Fibroblast of lung (primary cell): ENCODE data around the gene BEND2.

Experiments
- EZH2 ChIP-seq: IDR thresholded peaks from 2 replicates; pipeline ENCODE4 v1.5.1; 2012; ENCODE audit warnings: low read length, control low read depth, mild to moderate bottlenecking; ENCODE audit errors: missing control alignments
- TF ChIP-seq, protein P1 (sequence below), 2 donors: IDR thresholded peaks in 1 of 2; conservative IDR thresholded peaks in 1 of 2; 1 replicate in 1 of 2; 2 replicates in 1 of 2; pipeline ENCODE4 v1.5.1; 2011 to 2012; ENCODE audit warnings: low read length in 2 of 2, control low read depth in 1 of 2, inconsistent platforms in 1 of 2, low read depth in 1 of 2, mild to moderate bottlenecking in 1 of 2

DNA sequence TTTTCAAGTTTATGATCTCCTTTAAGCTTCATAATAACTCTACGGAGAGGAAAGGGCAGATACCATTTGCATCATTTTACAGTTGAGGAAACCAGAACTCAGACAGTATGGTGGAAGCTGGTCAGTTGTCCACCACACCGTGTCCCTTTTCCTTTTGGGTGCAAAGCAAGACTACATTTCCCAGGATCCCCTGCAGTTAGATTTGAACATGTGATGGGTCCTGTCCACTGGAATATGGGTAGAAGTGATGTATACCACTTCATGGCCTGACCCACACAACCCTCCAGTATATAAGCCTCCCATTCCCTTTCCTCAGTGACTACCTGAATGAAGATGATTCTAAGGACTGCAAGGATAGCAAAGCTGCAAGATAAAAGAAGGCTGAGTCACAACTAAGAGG, 74.7 kb downstream of the BEND2 start:
- TF ChIP-seq, protein P1, sequence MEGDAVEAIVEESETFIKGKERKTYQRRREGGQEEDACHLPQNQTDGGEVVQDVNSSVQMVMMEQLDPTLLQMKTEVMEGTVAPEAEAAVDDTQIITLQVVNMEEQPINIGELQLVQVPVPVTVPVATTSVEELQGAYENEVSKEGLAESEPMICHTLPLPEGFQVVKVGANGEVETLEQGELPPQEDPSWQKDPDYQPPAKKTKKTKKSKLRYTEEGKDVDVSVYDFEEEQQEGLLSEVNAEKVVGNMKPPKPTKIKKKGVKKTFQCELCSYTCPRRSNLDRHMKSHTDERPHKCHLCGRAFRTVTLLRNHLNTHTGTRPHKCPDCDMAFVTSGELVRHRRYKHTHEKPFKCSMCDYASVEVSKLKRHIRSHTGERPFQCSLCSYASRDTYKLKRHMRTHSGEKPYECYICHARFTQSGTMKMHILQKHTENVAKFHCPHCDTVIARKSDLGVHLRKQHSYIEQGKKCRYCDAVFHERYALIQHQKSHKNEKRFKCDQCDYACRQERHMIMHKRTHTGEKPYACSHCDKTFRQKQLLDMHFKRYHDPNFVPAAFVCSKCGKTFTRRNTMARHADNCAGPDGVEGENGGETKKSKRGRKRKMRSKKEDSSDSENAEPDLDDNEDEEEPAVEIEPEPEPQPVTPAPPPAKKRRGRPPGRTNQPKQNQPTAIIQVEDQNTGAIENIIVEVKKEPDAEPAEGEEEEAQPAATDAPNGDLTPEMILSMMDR (conservative IDR thresholded peaks at IDR 0.05 in 1 of 2, IDR thresholded peaks at IDR 0.05 in 1 of 2; ENCODE audit: low read depth in 1 of 2, low read length in 2 of 2): no peak
- TF ChIP-seq EZH2: no peak
